A172 (cell line): Measurements from ENCODE around the gene ENTPD7. TPM values are rescaled to one million over a fixed set of nuclear protein-coding genes. Genes with fewer than 3 reads are reported as not detected.
"Not testable (repeated sequence)": the region's sequence is repeated elsewhere in the genome, so short reads cannot be mapped to it uniquely, and the experiment has no call there.

Source experiments
- DNase-seq: peaks from one replicate; pipeline ENCODE4 v3.0.0-alpha.2; 2015; ENCODE audit warnings: low spot score
- total RNA-seq: library from RNA; depleted of rRNA; stranded (reverse); fragments of >200 nt; shearing (Covaris generic); gene quantifications from 2 replicates; pipeline ENCODE4 v1.2.3, GENCODE V29; 2014; rRNA removed

The ENTPD7 gene
- total RNA-seq, 1 experiment from 2014 or later, result 30.8 TPM

DNA sequence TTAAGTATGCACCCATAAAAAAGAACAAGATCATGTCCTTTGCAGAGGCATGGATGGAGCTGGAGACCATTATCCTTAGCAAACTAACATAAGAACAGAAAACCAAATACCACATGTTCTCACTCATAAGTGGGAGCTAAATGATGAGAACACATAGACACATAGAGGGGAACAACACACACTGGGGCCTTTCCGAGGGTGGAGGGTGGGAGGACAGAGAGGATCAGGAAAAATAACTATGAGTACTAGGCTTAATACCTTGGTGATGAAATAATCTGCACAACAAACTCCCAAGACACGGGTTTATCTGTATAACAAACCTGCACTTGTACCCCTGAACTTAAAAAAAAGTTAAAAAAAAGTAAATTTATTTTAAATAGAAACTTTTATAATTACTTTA, 86.9 kb downstream of the ENTPD7 start:
- not testable (repeated sequence) for DNase-seq

DNA sequence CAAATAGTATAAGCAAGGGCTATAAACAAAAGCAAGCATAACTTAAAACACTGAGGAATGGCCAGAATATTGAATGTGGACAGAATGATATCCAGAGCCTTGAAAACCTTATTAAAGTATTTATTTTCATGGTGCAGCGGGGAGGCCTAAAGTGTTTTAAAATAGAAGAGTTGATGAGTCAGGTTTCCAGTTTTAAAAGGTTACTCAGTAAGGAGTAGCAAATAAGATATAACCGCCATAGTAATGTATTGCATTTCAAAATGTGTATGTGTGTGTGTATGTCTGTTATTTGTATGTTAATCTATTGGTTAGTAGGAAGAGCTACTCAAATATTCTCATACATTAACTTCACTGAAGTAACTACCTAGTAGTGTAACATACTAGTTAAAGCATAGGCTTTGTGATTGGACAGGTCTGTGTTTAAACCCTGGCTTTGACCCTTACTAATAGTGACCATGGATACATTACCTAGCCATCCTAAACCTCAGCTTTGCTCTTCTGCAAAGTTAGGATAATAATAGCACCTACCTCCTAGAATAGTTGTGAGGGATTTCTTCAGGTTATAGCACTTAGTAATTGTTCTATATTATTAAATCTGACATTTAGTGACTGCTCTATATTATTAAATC, 89.6 kb downstream of the ENTPD7 start:
- no peak for DNase-seq

DNA sequence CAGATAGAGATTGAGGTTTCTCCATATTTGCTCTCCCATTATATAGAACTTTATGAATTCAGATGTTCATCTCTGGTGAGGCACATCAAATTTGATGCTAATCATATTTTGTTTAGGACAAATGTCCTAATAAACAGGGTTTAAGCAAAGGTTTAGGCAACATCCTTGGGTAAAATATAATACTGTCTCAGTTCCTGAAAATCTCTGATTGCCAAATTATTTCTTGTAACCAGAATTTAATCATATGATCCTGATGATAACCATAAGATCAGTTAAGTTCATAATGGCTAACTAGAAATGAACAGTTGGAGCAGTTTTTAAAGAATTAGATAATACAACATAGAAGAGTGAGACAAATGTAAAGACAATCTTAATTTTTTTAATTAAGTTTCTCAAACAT, 91.3 kb downstream of the ENTPD7 start:
- DNase-seq, result no peak

DNA sequence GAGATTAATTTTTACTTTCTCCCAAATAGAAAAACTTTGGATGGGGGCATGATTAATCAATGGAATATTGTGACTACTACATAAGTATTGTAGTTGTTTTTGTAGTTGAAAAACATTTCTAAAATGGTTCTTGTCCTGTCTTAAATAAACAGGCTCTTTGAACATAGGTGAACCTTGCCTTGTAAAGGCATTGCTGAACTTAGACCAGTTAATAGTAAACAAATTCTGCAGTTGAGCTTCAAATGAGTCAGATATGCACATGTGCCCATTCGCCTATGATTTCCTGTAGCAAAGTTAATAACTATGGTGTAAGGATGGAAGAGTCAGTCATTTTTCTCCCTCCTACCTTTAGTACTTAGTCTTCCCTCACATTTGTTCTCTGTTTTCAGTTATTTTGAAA, 95.4 kb downstream of the ENTPD7 start:
- DNase-seq, result no peak

Other genes with a start within 250 kb of the ENTPD7 start
- 33.6 and 35.4 TPM in 2 replicates for gene GOT1, start 228.9 kb upstream of the ENTPD7 start, total RNA-seq
- gene NKX2-3, start 126.6 kb upstream of the ENTPD7 start, total RNA-seq, result 0.19 and 1.2 TPM in 2 replicates
- gene SLC25A28, start 39.1 kb upstream of the ENTPD7 start, total RNA-seq, result 17.4 and 18.2 TPM in 2 replicates
- 46.8 and 48.7 TPM in 2 replicates for gene COX15, start 72.6 kb downstream of the ENTPD7 start, total RNA-seq
- 39.2 and 39.4 TPM in 2 replicates for gene CUTC, start 72.7 kb downstream of the ENTPD7 start, total RNA-seq
- gene ABCC2, start 123.1 kb downstream of the ENTPD7 start, total RNA-seq, result 0.69 and 1.8 TPM in 2 replicates